Ishikawa (cell line): ENCODE measurements around the gene GABRG3.

ENCODE experiments used
- CEBPB ChIP-seq: IDR thresholded peaks from 2 replicates; pipeline ENCODE4 v1.6.1; 2012
- EP300 ChIP-seq: IDR thresholded peaks from 2 replicates; pipeline ENCODE4 v1.6.1; 2012; ENCODE audit warnings: borderline replicate concordance
- RAD21 ChIP-seq: IDR thresholded peaks from 2 replicates; pipeline ENCODE4 v1.6.1; 2012; ENCODE audit warnings: low read depth
- REST ChIP-seq: IDR thresholded peaks from 2 replicates; pipeline ENCODE4 v1.6.1; 2012; ENCODE audit warnings: low read depth, mild to moderate bottlenecking
- TAF1 ChIP-seq: IDR thresholded peaks from 2 replicates; pipeline ENCODE4 v1.6.1; 2012; ENCODE audit warnings: low read depth, mild to moderate bottlenecking

GRCh38 chr15:26985050-26985449, 14.1 kb downstream of the GABRG3 start:
- TF ChIP-seq REST, result no peak
- TF ChIP-seq CEBPB, result no peak
- TF ChIP-seq EP300, result no peak
- no peak for TF ChIP-seq RAD21
- TF ChIP-seq TAF1, result no peak
